ENCODE results near the gene AAMDC. TPM values are rescaled to one million over a fixed set of nuclear protein-coding genes. Genes with fewer than 3 reads are reported as not detected.
"Not testable (repeated sequence)": the region's sequence is repeated elsewhere in the genome, so short reads cannot be mapped to it uniquely, and the experiment has no call there.

The AAMDC gene
- polyA plus RNA-seq, 1 donor from 2014 or later, result 9.7 TPM

DNA sequence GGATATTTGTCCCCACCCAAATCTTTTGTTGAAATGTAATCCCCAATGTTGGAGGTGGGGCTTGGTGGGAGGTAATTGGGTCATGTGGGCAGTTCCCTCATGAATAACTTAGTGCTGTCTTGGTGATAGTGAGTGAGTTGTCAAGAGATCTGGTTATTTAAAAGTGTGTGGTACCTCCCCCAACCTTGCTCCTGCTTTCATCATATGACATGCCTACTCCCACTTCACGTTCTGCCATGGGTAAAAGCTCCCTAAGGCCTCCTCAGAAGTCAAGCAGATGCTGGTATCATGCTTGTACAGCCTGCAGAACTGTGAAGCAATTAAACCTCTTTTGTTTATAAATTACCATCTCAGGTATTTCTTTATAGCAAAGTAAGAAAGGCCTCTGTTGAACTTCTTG lies 30.6 kb downstream of the AAMDC start:
- Histone ChIP-seq H3F3A (ENCODE audit: insufficient read depth, low read length, poor library complexity, severe bottlenecking) (no peaks in the 10 kb centered on the region), H2AFZ (ENCODE audit: low read depth, low read length) (no peak overlapping the region), H3K27ac (ENCODE audit: low read length) (no peak overlapping the region), H3K9me2 (ENCODE audit: insufficient read depth, low read length) (no peaks in the 10 kb centered on the region), H3K4me3 (ENCODE audit: low read length) (no peak overlapping the region), H3K27me3 (ENCODE audit: insufficient read depth, low read depth, low read length) (no peaks in the 10 kb centered on the region), H3K9ac (ENCODE audit: low read length) (no peak overlapping the region), H3K4me2 (ENCODE audit: low read length) (no peak overlapping the region), H3K79me2 (replicated peaks; ENCODE audit: insufficient read depth, low read length) (no peaks in the 10 kb centered on the region), H3K9me3 (ENCODE audit: low read length) (peaks cover 12% of the 10 kb centered on the region), H3K36me3 (ENCODE audit: insufficient read depth, low read length) (no peaks in the 10 kb centered on the region), H4K20me1 (ENCODE audit: insufficient read depth) (no peaks in the 10 kb centered on the region)
- TF ChIP-seq SMC3 (conservative IDR thresholded peaks at IDR 0.05; ENCODE audit: poor library complexity), result no peak
- TF ChIP-seq TAF1 (IDR thresholded peaks at IDR 0.05; ENCODE audit: low read depth), result no peak
- no peak for TF ChIP-seq EP300 (conservative IDR thresholded peaks at IDR 0.05; ENCODE audit: poor library complexity, severe bottlenecking)
- no peak for TF ChIP-seq EZH2 (IDR thresholded peaks at IDR 0.05; ENCODE audit: borderline replicate concordance, insufficient read depth, low read length, poor library complexity, severe bottlenecking)
- TF ChIP-seq RAD21 (conservative IDR thresholded peaks at IDR 0.05), result no peak
- no peak for TF ChIP-seq MXI1 (conservative IDR thresholded peaks at IDR 0.05; ENCODE audit: poor library complexity, severe bottlenecking)
- TF ChIP-seq POLR2AphosphoS5 (IDR thresholded peaks at IDR 0.05), result no peak
- no peak for TF ChIP-seq CTCF (IDR thresholded peaks at IDR 0.05; ENCODE audit: poor library complexity, severe bottlenecking)
- TF ChIP-seq, protein P1, sequence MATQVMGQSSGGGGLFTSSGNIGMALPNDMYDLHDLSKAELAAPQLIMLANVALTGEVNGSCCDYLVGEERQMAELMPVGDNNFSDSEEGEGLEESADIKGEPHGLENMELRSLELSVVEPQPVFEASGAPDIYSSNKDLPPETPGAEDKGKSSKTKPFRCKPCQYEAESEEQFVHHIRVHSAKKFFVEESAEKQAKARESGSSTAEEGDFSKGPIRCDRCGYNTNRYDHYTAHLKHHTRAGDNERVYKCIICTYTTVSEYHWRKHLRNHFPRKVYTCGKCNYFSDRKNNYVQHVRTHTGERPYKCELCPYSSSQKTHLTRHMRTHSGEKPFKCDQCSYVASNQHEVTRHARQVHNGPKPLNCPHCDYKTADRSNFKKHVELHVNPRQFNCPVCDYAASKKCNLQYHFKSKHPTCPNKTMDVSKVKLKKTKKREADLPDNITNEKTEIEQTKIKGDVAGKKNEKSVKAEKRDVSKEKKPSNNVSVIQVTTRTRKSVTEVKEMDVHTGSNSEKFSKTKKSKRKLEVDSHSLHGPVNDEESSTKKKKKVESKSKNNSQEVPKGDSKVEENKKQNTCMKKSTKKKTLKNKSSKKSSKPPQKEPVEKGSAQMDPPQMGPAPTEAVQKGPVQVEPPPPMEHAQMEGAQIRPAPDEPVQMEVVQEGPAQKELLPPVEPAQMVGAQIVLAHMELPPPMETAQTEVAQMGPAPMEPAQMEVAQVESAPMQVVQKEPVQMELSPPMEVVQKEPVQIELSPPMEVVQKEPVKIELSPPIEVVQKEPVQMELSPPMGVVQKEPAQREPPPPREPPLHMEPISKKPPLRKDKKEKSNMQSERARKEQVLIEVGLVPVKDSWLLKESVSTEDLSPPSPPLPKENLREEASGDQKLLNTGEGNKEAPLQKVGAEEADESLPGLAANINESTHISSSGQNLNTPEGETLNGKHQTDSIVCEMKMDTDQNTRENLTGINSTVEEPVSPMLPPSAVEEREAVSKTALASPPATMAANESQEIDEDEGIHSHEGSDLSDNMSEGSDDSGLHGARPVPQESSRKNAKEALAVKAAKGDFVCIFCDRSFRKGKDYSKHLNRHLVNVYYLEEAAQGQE (IDR thresholded peaks at IDR 0.05; ENCODE audit: borderline replicate concordance), result no peak

DNA sequence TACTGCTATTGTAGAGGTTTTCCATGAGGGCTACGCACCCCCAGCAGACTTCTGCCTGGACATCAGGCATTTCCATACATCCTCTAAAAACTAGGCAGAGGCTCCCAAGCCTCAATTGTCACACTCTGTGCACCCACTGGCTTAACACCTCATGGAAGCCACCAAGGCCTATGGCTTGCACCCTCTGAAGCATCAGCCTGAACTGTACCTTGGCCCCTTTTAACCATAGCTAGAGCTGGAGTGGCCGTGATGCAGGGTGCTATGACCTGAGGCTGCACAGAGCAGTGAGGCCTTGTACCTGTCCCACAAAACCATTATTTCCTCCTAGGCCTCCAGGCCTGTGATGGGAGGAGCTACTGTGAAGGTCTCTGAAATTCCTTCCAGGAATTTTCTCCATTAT lies 33.9 kb downstream of the AAMDC start:
- TF ChIP-seq SMC3 (conservative IDR thresholded peaks at IDR 0.05; ENCODE audit: poor library complexity), result no peak
- no peak for TF ChIP-seq MXI1 (conservative IDR thresholded peaks at IDR 0.05; ENCODE audit: poor library complexity, severe bottlenecking)
- TF ChIP-seq EZH2 (IDR thresholded peaks at IDR 0.05; ENCODE audit: borderline replicate concordance, insufficient read depth, low read length, poor library complexity, severe bottlenecking), result no peak
- TF ChIP-seq, protein P1 (IDR thresholded peaks at IDR 0.05; ENCODE audit: borderline replicate concordance), result no peak
- TF ChIP-seq EP300 (conservative IDR thresholded peaks at IDR 0.05; ENCODE audit: poor library complexity, severe bottlenecking), result no peak
- TF ChIP-seq POLR2AphosphoS5 (IDR thresholded peaks at IDR 0.05), result no peak
- no peak for TF ChIP-seq RAD21 (conservative IDR thresholded peaks at IDR 0.05)
- no peak for TF ChIP-seq TAF1 (IDR thresholded peaks at IDR 0.05; ENCODE audit: low read depth)
- no peak for TF ChIP-seq CTCF (IDR thresholded peaks at IDR 0.05; ENCODE audit: poor library complexity, severe bottlenecking)
- no peak overlapping the region for H2AFZ ChIP-seq (ENCODE audit: low read depth, low read length)
- no peaks in the 10 kb centered on the region for H4K20me1 ChIP-seq (ENCODE audit: insufficient read depth)
- H3K4me3 ChIP-seq (ENCODE audit: low read length), result no peak overlapping the region
- H3K27ac ChIP-seq (ENCODE audit: low read length), result no peak overlapping the region
- H3K9me2 ChIP-seq (ENCODE audit: insufficient read depth, low read length), result no peaks in the 10 kb centered on the region
- H3F3A ChIP-seq (ENCODE audit: insufficient read depth, low read length, poor library complexity, severe bottlenecking), result no peaks in the 10 kb centered on the region
- no peak overlapping the region for H3K9ac ChIP-seq (ENCODE audit: low read length)
- peaks cover 12% of the 10 kb centered on the region for H3K9me3 ChIP-seq (ENCODE audit: low read length)
- no peaks in the 10 kb centered on the region for H3K27me3 ChIP-seq (ENCODE audit: insufficient read depth, low read depth, low read length)
- H3K36me3 ChIP-seq (ENCODE audit: insufficient read depth, low read length), result no peaks in the 10 kb centered on the region
- no peak overlapping the region for H3K4me2 ChIP-seq (ENCODE audit: low read length)
- H3K79me2 ChIP-seq (replicated peaks; ENCODE audit: insufficient read depth, low read length), result no peaks in the 10 kb centered on the region

- H2AFZ ChIP-seq (ENCODE audit: low read depth, low read length); H3K27me3 ChIP-seq (ENCODE audit: insufficient read depth, low read depth, low read length); H3K79me2 ChIP-seq (replicated peaks; ENCODE audit: insufficient read depth, low read length); H3K36me3 ChIP-seq (ENCODE audit: insufficient read depth, low read length); H3K4me3 ChIP-seq (ENCODE audit: low read length); H3K4me2 ChIP-seq (ENCODE audit: low read length); H3F3A ChIP-seq (ENCODE audit: insufficient read depth, low read length, poor library complexity, severe bottlenecking); H3K27ac ChIP-seq (ENCODE audit: low read length); H3K9ac ChIP-seq (ENCODE audit: low read length); H4K20me1 ChIP-seq (ENCODE audit: insufficient read depth); H3K9me2 ChIP-seq (ENCODE audit: insufficient read depth, low read length): not testable (repeated sequence)
- peaks cover 12% of the 10 kb centered on the region for H3K9me3 ChIP-seq (ENCODE audit: low read length)
Measured at GRCh38 chr11:77857906-77858457, 37.0 kb downstream of the AAMDC start.

Measured in neural cell (in vitro differentiated cells).